Cardiac septum (tissue), 1 donor: ENCODE data around the gene SLC35B1. TPM values are rescaled to one million over a fixed set of nuclear protein-coding genes. Genes with fewer than 3 reads are reported as not detected.

Source experiments
- DNase-seq: peaks from one replicate; pipeline ENCODE4 v3.0.0-alpha.2; 2020; ENCODE audit warnings: low spot score
- intact Hi-C: fragments of 100-400 bp; cut with DNase I; formaldehyde crosslinking; loops from one replicate; pipeline ENCODE4 v1.14.0; 2022
- total RNA-seq: library from RNA; stranded (reverse); fragmentation: NEBNext Ultra II Directional; extraction: Animal tissue kit (Norgen Biotek cat#: 25700); gene quantifications from one replicate; pipeline ENCODE4 v1.2.1, GENCODE V29; 2021
- donor health status: DM: no; HTN: no; CAD: no.

The SLC35B1 gene
- total RNA-seq, 1 donor from 2014 or later = 73.8 TPM

DNA sequence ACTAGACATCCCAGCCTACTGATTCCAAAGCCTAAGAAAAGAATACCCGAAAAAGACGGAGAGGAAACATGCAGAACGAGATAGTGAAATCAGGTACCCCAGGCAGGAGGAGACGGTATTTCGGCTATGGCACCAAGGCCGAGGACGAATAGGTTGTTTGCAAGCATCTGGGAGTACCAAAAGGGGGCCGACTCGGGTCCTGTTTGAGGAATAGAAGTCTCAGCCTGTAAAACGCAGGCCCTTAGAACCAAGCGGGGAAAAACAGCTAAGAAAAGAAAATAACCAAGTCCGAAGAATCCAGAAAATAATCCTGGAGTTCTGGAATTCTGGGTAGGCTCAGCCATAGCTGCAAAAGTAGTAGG, 537 bp downstream of the SLC35B1 start:
- DNase-seq = no peak
- intact Hi-C loops = loop anchor here (5.0 to 10.0 kb wide), 3 partner anchors 78 to 288 kb away; partner anchors contain the start of genes DLX3 and KAT7

DNA sequence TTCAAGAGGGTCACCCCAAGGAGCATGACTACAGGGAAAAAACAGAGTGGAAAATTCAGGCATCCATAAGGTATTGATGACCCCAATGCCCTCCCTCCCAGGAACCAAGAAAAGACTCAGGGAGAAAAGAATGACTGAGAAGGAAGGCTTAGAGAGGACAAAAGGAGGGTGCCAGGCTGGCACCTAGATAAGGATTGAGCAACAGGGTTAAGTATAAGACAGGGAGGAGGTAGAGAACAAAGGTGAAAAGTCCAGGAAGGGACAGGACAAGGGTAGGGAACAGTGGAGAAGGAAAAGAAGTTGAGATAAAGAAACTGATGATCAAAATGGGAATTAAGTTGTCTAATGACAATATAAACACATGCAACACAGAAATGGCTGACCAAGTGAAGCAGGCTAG, 2.5 kb downstream of the SLC35B1 start:
- intact Hi-C loops = loop anchor here (5.0 to 10.0 kb wide), 3 partner anchors 80 to 290 kb away; partner anchors contain the start of genes DLX3 and KAT7
- DNase-seq = no peak

DNA sequence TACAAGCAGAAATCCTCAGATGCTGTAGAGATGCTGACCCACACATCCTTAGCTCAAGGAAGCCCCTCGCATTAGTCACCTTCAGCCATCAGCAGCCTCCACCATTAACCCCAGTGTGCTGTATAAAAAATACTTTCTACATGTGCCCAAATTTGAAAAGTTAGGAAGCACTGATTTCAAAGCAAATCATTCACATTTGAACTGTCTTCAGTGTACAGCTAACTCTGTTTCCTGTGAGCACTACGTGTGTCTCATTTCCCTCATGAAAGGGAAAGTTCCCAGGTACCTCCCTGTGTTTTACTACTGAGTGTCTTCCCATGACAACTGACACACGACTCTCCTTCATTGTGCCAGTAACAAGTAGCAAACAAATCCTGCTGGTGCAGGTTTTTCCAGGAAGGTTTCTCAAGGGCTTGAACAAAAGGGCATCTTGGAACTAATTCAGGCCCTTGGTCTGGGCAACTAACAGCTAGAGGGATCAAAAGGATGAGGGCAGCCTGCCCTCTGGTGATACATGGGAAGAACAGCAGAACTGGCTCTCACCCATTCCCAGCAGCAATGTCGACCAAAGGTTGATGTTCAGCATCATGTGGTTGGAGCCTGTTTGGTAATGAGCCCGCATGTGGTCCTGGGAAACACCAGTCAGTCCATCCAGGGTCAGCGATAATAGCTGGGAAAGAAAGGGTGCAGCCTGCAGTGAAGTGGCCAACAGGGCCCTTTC, 4.0 kb downstream of the SLC35B1 start:
- no peak for DNase-seq
- intact Hi-C loops = loop anchor here (10.0 kb wide), 2 partner anchors 81 to 291 kb away; partner anchors contain the start of genes DLX3 and KAT7

DNA sequence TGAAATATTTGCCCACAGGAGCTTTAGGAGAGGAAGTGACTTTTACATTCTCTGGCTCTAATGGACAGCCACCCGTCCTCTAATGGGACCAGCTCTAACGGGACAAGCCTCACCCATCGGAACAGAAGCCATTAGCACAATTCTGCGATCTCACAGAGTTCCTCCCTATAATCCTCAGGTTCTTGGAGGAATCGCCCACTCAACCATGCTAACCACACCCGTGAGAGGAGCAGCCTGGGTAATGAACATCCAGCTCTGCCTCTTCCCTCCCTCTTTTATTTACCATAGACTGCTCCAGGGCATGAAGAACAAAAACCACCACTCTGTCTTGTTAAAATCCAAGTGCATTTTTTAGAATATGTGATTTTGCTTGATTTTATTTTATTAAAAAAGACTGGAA, 6.8 kb downstream of the SLC35B1 start:
- DNase-seq = no peak
- intact Hi-C loops = loop anchor here (10.0 kb wide), 2 partner anchors 84 to 294 kb away; partner anchors contain the start of genes DLX3 and KAT7

DNA sequence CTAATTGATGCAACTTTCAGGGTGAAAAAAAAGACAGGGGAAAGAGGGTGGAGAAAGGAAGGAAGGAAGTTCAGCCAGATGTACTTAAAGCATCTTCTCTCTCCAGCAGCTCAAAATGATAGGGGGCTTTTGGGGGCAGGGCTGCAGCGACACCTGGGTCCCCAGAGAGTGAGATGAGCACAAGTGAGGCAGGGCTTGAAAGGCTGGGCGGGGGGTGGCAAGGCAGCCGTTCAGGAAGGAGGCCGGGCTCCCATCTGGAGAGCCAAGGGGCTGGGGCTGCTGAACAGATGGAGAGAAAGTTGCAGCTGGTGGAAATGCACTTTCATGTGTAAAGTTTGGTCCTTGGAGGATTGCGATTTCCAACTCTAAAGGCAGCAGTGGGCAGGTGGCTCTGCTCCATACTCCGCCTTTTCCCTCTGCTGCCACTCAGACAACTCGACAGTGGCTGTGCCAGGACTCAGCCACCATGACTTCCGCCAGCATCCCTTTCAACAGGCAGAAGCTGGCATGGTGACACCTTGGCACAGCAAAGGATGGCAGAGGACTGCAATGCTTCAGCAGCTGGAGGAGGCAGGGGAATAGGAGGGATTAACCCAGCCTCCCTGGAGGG, 7.7 kb downstream of the SLC35B1 start:
- DNase-seq = peak; percentile 56
- intact Hi-C loops = loop anchor here (10.0 kb wide), 2 partner anchors 85 to 295 kb away; partner anchors contain the start of genes DLX3 and KAT7

DNA sequence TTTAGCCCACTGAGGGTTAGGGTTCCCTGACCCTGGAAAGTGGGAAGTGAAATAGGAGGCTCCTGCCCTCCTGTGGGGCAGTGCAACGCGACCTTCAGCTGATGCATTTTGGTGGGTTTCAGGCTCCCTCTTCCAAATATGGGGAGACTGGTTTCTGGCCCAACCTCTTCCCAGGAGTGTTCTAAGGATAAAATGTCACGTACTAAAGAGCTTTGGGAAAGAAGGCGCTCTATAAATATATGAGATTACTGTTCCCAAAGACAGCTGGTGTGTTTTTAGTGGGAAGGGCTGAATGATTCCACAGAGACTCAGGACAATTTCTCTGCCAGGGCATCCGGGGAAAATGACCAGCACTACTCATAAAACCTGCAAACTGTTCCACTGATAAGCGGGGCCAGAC, 9.8 kb downstream of the SLC35B1 start:
- DNase-seq = peak; percentile 33
- intact Hi-C loops = no loop called here

DNA sequence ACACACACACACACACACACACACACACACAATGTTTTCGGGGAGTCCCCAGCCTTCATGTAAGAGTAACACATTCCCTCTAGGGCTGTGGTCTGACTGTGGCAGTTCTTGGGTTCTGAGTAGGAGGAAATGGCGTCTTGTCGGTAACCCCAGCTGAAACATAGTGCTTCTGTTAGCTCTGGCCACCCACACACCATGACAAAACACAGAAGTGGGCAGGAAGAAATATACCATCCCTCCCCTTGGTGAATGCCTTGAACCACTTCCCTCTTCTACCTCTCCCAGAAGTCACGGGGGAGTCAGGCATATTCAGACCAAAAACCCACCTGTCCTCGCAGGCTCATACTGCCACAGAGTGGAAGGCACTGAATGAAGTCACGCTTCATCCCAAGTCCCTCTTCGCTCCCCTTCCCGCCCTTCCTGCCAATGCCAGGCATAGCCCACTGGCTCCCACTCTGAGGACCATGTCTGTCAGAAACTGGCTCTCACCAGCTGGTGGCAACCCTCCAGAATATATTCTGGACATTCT, 11.5 kb downstream of the SLC35B1 start:
- DNase-seq = no peak
- intact Hi-C loops = no loop called here

DNA sequence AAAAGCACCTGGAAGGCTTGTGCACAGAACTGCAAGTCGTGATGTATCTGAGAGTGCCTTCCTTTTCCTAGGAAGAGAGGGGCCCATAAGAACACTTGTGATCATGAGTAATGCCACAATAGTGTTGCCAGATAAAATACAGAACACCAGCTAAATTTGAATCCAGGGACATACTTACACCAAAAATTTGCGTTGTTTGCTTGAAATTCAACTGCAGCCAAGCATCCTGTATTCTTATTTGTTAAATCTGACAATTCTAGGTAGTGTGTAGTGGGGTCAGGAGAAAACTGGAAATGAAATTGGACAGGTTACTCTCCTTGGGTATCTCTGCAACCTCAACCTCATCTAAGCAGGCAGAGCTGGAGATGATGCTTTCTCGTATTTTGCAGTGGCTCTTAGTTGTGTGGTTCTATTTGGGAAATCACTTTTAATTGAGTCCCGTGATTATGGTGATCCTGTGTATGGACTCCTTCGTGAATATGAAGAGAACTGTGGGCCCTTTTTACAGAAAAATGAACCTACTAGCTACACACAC, 12.0 kb downstream of the SLC35B1 start:
- intact Hi-C loops = loop anchor here (1.0 kb wide), 1 partner anchor 128 kb away; no protein-coding TSS in a partner anchor
- DNase-seq = no peak

DNA sequence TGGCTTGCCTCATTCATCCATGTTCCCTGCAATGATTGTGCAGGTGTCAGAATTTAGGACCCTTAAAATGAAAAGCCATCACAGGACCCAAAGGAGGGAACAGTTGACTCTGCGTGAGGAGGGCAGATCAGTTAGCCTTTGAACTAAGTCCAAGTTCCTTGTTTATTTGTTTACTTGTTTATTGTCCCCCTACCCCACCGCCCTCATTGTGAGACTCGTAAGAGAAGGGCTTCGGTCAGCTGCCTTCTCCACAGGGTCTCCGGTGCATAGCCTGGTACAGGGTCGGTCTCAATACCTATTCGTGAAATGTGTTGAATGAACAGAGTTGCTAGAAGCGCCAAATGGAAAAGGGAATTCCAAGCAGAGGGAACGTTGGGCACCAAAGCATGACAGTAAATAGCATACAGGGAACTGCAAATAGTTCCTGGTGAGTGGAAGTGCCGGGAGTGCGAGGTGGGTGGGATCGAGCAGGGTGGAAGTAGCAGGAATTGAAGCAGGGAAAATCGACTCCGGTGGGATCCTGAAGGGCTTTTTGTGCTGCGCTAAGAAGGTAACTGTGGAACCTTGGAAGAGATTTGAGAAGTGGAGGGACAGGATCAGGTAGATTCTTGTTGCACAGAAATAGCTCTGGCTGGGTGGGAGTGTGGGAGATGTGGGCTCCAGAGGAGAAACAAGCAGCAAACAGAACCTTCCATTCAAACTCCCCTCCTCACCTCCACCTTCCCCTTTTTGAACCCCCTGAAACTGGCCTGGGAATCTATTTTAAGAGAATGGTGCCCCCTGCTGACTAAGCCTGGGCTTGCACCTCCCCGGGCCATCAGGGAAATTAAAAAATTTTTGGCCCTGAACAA, 12.7 kb downstream of the SLC35B1 start:
- peak; percentile 82 for DNase-seq

DNA sequence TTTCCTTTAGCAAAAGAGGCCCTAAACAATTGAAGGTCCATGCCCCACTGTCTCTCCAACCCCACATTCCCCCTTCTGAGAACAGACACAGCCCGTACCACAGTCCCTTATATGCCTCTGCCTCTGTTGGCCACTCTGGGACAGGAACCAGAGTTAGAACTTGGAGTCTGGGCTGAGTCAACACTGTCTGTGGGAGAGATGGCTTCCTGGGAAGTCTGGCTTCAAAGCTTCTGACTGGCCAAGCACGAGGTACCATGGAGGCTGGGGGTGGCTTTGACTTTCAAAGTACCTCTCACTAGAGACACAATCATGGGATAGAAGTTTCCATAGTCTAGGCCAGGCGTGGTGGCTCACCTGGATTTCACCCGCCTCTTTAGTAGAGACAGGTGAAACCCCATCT, 15.0 kb downstream of the SLC35B1 start:
- intact Hi-C loops = loop anchor here (5.0 kb wide), 1 partner anchor 60 kb away; no protein-coding TSS in a partner anchor
- no peak for DNase-seq

More for the DNA sequence above, 12.7 kb downstream of the SLC35B1 start:
- intact Hi-C loops = loop anchor here (1.0 to 5.0 kb wide), 2 partner anchors 63 to 128 kb away; no protein-coding TSS in a partner anchor

DNA sequence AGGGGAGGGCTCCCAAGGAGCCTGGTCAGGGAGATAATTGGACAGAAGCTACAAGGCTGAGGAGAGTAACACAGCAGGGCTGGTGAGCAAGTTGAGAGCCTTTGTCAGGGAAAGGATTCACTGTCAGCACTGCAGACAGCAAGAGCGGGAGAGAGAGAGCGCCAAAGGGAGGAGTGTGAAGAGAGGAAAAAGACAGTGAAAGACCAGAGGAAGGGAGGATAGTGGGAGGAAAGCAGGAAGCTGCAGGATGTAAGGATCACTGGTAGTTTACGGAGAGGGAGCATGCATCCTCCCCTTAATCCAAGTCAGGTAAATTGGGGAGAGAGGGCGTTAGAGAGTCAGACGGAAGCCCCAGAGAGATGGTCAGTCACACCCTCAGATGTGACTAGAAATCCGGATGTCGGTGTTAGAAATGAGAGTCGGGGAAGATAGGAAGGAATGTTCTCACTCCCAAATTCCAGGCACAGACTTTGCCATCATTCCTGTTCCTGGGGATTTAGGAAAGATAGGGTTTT, 16.0 kb downstream of the SLC35B1 start:
- DNase-seq = no peak
- intact Hi-C loops = loop anchor here (5.0 kb wide), 1 partner anchor 59 kb away; no protein-coding TSS in a partner anchor

DNA sequence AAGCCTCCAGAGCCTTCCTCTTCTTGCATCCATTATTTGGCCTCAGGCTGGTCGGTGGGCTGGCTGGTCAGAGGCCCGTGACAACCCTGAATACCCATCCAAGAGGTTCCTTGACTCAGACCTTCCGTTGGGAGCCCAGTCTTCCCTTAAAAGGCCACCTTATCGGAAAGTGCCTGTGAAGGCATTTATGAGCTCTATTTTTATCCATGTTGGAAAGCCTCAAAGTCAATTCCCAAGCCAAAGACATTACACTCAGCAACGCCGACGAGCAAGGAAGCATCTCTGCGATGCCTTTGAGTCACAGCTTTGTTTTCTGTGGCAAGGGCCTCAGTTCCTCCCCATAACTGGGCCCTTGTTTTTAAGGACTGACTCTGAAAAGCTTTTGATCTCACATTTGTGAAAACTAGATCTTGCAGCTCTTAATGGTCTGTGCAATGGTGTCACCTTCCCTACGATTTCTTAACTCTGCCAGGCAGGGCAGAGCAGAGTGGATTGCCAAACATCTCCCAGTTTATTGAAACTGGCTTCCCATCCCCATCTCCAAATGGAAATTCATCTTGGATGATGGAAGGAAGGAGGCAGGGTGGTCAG, 16.6 kb downstream of the SLC35B1 start:
- DNase-seq = peak; percentile 79
- intact Hi-C loops = loop anchor here (5.0 kb wide), 1 partner anchor 59 kb away; no protein-coding TSS in a partner anchor

DNA sequence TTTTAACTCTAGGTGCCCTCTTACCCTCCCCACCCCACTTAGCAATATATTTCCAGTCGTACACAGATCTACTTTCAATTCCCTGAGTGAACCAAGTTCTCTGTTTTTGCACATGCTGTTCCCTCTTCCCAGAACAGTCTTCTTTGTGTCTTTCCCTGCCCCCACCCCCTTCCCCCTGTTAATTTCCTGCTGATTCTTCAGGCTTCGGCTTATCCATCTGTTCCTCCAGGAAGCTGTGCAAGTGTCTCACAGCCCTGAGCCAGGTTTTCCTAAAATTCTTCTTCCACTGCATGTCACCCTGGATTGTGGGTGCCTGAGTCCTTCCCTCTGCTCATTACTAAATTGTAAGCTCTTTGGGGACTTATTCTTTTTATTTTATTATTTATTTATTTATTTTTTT, 17.5 kb downstream of the SLC35B1 start:
- intact Hi-C loops = loop anchor here (5.0 kb wide), 1 partner anchor 58 kb away; no protein-coding TSS in a partner anchor

DNA sequence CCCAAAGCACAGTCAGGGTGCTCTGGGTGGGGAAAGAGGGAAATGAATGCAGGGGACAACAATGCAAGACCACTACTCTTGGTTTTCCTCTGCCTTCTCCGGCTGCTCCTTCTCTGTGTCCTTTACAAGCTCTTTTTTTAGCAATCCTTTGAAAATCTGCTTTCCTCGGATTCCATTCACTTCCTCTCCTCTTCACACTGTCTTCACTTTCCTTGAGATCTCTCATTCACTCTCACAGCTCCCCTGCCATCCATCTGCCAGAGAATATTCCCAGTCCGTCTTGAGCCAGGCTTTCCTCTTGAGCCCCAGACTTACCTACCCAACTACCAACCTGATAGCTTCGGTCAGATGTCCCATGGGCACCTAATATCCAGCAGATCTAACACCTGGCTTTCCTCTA, 18.9 kb downstream of the SLC35B1 start:
- intact Hi-C loops = no loop called here
- no peak for DNase-seq

More for the DNA sequence above, 17.5 kb downstream of the SLC35B1 start:
- no peak for DNase-seq

DNA sequence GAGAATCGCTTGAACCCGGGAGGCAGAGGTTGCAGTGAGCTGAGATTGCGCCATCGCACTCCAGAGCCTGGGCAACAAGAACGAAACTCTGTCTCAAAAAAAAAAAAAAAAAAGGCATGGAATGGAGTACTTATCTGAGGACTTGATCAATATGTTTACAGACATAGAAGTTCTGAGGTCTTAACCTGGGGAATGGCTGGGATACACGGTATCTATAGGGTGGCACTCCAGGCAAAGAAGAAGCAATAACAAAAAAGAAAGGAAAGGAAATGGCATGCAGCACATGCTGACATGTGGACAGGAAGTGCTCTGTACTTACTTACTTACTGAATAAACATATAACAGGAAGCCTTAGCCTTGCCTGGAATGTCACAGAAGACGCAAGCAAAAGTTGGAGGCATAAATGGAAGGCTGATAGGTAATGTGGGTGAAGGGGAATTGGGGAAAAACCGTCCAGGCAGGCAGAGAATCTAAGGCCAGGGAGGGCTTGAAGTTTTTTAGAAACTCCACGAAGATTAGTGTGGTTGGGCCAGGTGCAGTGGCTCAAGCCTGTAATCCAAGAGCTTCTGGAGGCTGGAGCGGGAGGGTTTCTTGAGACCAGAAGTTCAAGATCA, 19.8 kb downstream of the SLC35B1 start:
- intact Hi-C loops = no loop called here
- DNase-seq = no peak

DNA sequence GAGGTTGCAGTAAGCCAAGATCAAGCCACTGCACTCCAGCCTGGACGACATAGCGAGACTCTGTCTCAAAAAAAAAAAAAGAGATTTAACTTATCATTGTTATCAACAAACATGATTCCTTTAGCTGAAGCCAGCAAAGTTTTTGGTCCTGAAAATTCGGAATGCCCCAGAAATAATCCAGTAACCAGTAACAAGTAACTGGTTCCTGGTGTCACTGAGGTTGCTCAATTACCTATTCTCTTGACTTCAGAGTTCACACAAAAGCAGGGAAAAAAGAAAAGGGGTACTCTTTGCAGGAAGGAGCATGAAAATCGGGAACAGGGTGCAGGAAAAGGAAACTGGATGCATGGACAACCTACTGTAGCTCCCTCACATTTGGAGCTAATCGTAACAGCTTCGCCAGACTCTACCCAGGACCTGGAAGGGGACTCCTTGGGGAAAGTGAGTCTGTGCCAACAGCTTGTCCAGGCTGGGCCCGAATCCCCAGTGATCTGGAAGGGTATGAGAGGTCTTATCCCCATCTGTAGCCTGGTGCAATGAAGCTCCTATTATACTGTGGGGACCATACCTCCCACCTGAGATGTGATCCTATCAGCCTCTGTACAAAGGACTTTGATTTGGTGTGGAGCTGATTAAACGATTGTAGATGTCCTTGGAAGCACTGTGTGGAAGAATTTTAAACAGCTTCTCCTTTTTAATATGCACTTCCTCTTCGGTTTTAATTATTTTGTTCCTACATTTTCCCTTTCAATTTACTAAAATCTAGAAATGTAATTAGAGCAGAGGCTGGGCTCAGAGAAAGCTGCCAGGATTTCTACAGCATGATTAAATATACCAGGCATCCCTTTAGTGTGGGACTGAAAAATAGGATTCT, 26.4 kb downstream of the SLC35B1 start:
- intact Hi-C loops = no loop called here
- DNase-seq = no peak

DNA sequence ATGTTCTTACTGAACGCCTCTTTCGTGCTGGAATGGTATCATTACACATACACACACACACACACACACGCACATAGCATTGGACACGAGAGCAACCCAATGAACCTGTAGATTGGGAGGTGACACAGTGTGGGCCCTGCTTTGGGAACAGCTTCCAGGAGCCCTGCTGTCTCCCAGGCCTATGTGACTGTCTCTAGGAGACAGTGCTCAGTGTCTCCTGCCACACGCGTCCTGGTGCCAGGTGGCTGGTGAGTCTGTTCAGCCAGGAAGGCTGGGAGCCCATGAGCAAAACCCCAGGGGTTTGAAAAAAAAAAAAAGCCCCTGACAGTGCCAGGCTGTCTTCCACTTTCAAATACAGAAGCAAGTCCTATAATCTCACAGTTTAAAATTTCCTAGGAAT, 27.4 kb downstream of the SLC35B1 start:
- DNase-seq = no peak
- intact Hi-C loops = no loop called here
